Stimulated activated CD8-positive, alpha-beta memory T cell treated with anti-CD3 and anti-CD28 coated beads, Interleukin-2, amount 100 ng/mL, for 48 hours (primary cell): ENCODE results near the gene VPS54.
"Not testable (repeated sequence)": the region's sequence is repeated elsewhere in the genome, so short reads cannot be mapped to it uniquely, and the experiment has no call there.

Source experiments
- DNase-seq, 2 donors: peaks; one replicate each; pipeline ENCODE4 v3.0.0-alpha.2; 2020; ENCODE audit warnings: low read depth in 2 of 2

Gene VPS54

GRCh38 chr2:63872571-63873328 is 146.5 kb downstream of the VPS54 start:
- no peak for DNase-seq

GRCh38 chr2:63871864-63872263 is 147.4 kb downstream of the VPS54 start:
- DNase-seq, result no peak

- no peak for DNase-seq
These were observed 148.5 kb downstream of the VPS54 start for GRCh38 chr2:63870679-63871078.

- DNase-seq, result no peak
These were observed 153.1 kb downstream of the VPS54 start for GRCh38 chr2:63866009-63866709.

GRCh38 chr2:63865159-63865799 is 153.9 kb downstream of the VPS54 start:
- no peak for DNase-seq

GRCh38 chr2:63863707-63864106 is 155.5 kb downstream of the VPS54 start:
- DNase-seq, result no peak

GRCh38 chr2:63862806-63863205 is 156.4 kb downstream of the VPS54 start:
- no peak for DNase-seq

GRCh38 chr2:63861220-63861822 is 157.9 kb downstream of the VPS54 start:
- peak in 1 of 2 donors; percentile 19 for DNase-seq

- DNase-seq, result no peak
These were observed 160.9 kb downstream of the VPS54 start for GRCh38 chr2:63858291-63858690.

GRCh38 chr2:63856303-63856603 is 163.0 kb downstream of the VPS54 start:
- DNase-seq, result peak in 1 of 2 donors; percentile 27

- DNase-seq, result no peak
These were observed 163.6 kb downstream of the VPS54 start for GRCh38 chr2:63855418-63856302.

GRCh38 chr2:63853527-63854310 is 165.5 kb downstream of the VPS54 start:
- DNase-seq, result no peak

- no peak for DNase-seq
These were observed 167.4 kb downstream of the VPS54 start for GRCh38 chr2:63851691-63852311.

- no peak for DNase-seq
These were observed 168.6 kb downstream of the VPS54 start for GRCh38 chr2:63850649-63851048.

- no peak for DNase-seq
These were observed 169.0 kb downstream of the VPS54 start for GRCh38 chr2:63850204-63850571.

- DNase-seq, result no peak
These were observed 169.6 kb downstream of the VPS54 start for GRCh38 chr2:63849381-63850203.

GRCh38 chr2:63847571-63847970 is 171.7 kb downstream of the VPS54 start:
- not testable (repeated sequence) for DNase-seq

GRCh38 chr2:63846487-63846886 is 172.7 kb downstream of the VPS54 start:
- DNase-seq, result no peak

GRCh38 chr2:63845866-63846265 is 173.4 kb downstream of the VPS54 start:
- DNase-seq, result no peak
